Parathyroid adenoma (tissue), 2 donors: ENCODE data around the gene GPR156.

ENCODE experiments used
- H2AFZ ChIP-seq: fragments of 300-600 bp; sonication (generic); one replicate; pipeline ENCODE4 v1.7.0; 2017; ENCODE audit warnings: antibody characterized with exemption, mild to moderate bottlenecking
- H3K27ac ChIP-seq: fragments of 300-600 bp; sonication (generic); one replicate; pipeline ENCODE4 v1.7.0; 2017
- H3K27me3 ChIP-seq: fragments of 300-600 bp; sonication (generic); one replicate; pipeline ENCODE4 v1.7.0; 2017; ENCODE audit warnings: low read length; ENCODE audit not compliant: control insufficient read depth, insufficient read depth
- H3K36me3 ChIP-seq: fragments of 300-600 bp; sonication (generic); one replicate; pipeline ENCODE4 v1.7.0; 2017; ENCODE audit warnings: low read length; ENCODE audit not compliant: control insufficient read depth, insufficient read depth
- H3K4me1 ChIP-seq: fragments of 300-600 bp; sonication (generic); one replicate; pipeline ENCODE4 v1.7.0; 2017; ENCODE audit warnings: control low read depth
- H3K4me2 ChIP-seq: fragments of 300-600 bp; sonication (generic); one replicate; pipeline ENCODE4 v1.7.0; 2017; ENCODE audit warnings: low read length
- H3K4me3 ChIP-seq: fragments of 300-600 bp; sonication (generic); one replicate; pipeline ENCODE4 v1.7.0; 2017; ENCODE audit warnings: low read depth, low read length
- H3K79me2 ChIP-seq: fragments of 300-600 bp; sonication (generic); one replicate; pipeline ENCODE4 v1.7.0; 2017; ENCODE audit warnings: control low read depth
- H3K9ac ChIP-seq: fragments of 300-600 bp; sonication (generic); one replicate; pipeline ENCODE4 v1.7.0; 2017; ENCODE audit warnings: mild to moderate bottlenecking
- H3K9me3 ChIP-seq: fragments of 300-600 bp; sonication (generic); one replicate; pipeline ENCODE4 v1.7.0; 2017; ENCODE audit warnings: low read length; ENCODE audit not compliant: control insufficient read depth
- CTCF ChIP-seq: fragments of 300-600 bp; sonication (generic); IDR thresholded peaks from one replicate; pipeline ENCODE4 v1.7.0; 2017; ENCODE audit warnings: antibody characterized with exemption, mild to moderate bottlenecking
- donor health status: primary hyperparathyroidism.

The GPR156 gene

GRCh38 chr3:120145542-120146285 lies 139.3 kb downstream of the GPR156 start:
- Histone ChIP-seq H3K27me3 (no peaks in the 10 kb centered on the region), H3K4me3 (no peak overlapping the region), H3K4me2 (no peak overlapping the region), H3K36me3 (no peaks in the 10 kb centered on the region), H2AFZ (no peak overlapping the region), H3K9ac (no peak overlapping the region), H3K9me3 (no peaks in the 10 kb centered on the region), H3K4me1 (no peaks in the 10 kb centered on the region), H3K27ac (no peak overlapping the region), H3K79me2 (no peaks in the 10 kb centered on the region)
- no peak for TF ChIP-seq CTCF

GRCh38 chr3:120144267-120144666 lies 140.8 kb downstream of the GPR156 start:
- H3K4me1 ChIP-seq: no peaks in the 10 kb centered on the region
- peak overlapping the region; percentile 64 for H2AFZ ChIP-seq
- no peaks in the 10 kb centered on the region for H3K36me3 ChIP-seq
- H3K9ac ChIP-seq: no peak overlapping the region
- TF ChIP-seq CTCF: peak; percentile 26
- H3K27ac ChIP-seq: no peak overlapping the region
- no peaks in the 10 kb centered on the region for H3K79me2 ChIP-seq
- H3K4me2 ChIP-seq: no peak overlapping the region
- H3K27me3 ChIP-seq: no peaks in the 10 kb centered on the region
- no peaks in the 10 kb centered on the region for H3K9me3 ChIP-seq
- H3K4me3 ChIP-seq: no peak overlapping the region

GRCh38 chr3:120143676-120144075 lies 141.3 kb downstream of the GPR156 start:
- no peak for TF ChIP-seq CTCF
- Histone ChIP-seq H3K9ac (no peak overlapping the region), H3K4me1 (no peaks in the 10 kb centered on the region), H3K36me3 (no peaks in the 10 kb centered on the region), H3K4me3 (no peak overlapping the region), H3K27me3 (no peaks in the 10 kb centered on the region), H3K4me2 (no peak overlapping the region), H3K79me2 (no peaks in the 10 kb centered on the region), H2AFZ (peak overlapping the region; percentile 64), H3K27ac (no peak overlapping the region), H3K9me3 (no peaks in the 10 kb centered on the region)

GRCh38 chr3:120142236-120142635 lies 142.8 kb downstream of the GPR156 start:
- no peaks in the 10 kb centered on the region for H3K9me3 ChIP-seq
- no peaks in the 10 kb centered on the region for H3K27me3 ChIP-seq
- no peak overlapping the region for H3K4me3 ChIP-seq
- TF ChIP-seq CTCF: no peak
- H3K36me3 ChIP-seq: no peaks in the 10 kb centered on the region
- H2AFZ ChIP-seq: no peak overlapping the region
- H3K4me2 ChIP-seq: no peak overlapping the region
- H3K4me1 ChIP-seq: no peaks in the 10 kb centered on the region
- H3K9ac ChIP-seq: no peak overlapping the region
- H3K79me2 ChIP-seq: no peaks in the 10 kb centered on the region
- no peak overlapping the region for H3K27ac ChIP-seq
